ENCODE measurements around the gene AFP. TPM values are rescaled to one million over a fixed set of nuclear protein-coding genes. Genes with fewer than 3 reads are reported as not detected.

The AFP gene
- total and polyA plus RNA-seq, 2 of the 13 experiments (the other 11 are each of a cell fraction or from before 2014, with no cell fraction given) = 9,434 to 13,105 TPM

GRCh38 chr4:73451981-73452747 is 16.1 kb downstream of the AFP start (continued):
- TF ChIP-seq CSRNP2 (CRISPR knock-in tag; conservative IDR thresholded peaks at IDR 0.05; ENCODE audit: low read depth) = no peak
- no peak; the same call in 1 of the 2 replicates for TF ChIP-seq REPIN1 (CRISPR knock-in tag; IDR thresholded peaks at IDR 0.05; ENCODE audit: borderline replicate concordance, low read depth)
- TF ChIP-seq MEF2D (CRISPR knock-in tag; IDR thresholded peaks at IDR 0.05) = no peak
- TF ChIP-seq TARDBP (CRISPR knock-in tag; IDR thresholded peaks at IDR 0.05) = no peak
- no peak for TF ChIP-seq SMAD3 (CRISPR knock-in tag; IDR thresholded peaks at IDR 0.05)
- peak; percentile 54; the same call in 1 of the 2 replicates for TF ChIP-seq BORCS8-MEF2B (CRISPR knock-in tag; IDR thresholded peaks at IDR 0.05)
- no peak for TF ChIP-seq KLF13 (CRISPR knock-in tag; IDR thresholded peaks at IDR 0.05)
- TF ChIP-seq ESRRA (CRISPR knock-in tag; IDR thresholded peaks at IDR 0.05; ENCODE audit: low read depth) = no peak
- TF ChIP-seq ZNF431 (CRISPR knock-in tag; IDR thresholded peaks at IDR 0.05; ENCODE audit: borderline replicate concordance, low read depth) = no peak
- TF ChIP-seq ZNF609 (CRISPR knock-in tag; IDR thresholded peaks at IDR 0.05; ENCODE audit: borderline replicate concordance) = no peak
- TF ChIP-seq ZBTB25 (CRISPR knock-in tag; IDR thresholded peaks at IDR 0.05) = no peak
- no peak for TF ChIP-seq MTF2 (CRISPR knock-in tag; IDR thresholded peaks at IDR 0.05; ENCODE audit: borderline replicate concordance)
- no peak for TF ChIP-seq TOE1 (CRISPR knock-in tag; IDR thresholded peaks at IDR 0.05)
- TF ChIP-seq KAT7 (CRISPR knock-in tag; IDR thresholded peaks at IDR 0.05; ENCODE audit: borderline replicate concordance) = no peak
- no peak for TF ChIP-seq NAIF1 (CRISPR knock-in tag; IDR thresholded peaks at IDR 0.05; ENCODE audit: borderline replicate concordance)
- 0 out of 2 replicates have a peak, but pooled peaks have one; percentile 27 for TF ChIP-seq CSRNP1 (CRISPR knock-in tag; IDR thresholded peaks at IDR 0.05)
- TF ChIP-seq ZNF564 (CRISPR knock-in tag; IDR thresholded peaks at IDR 0.05) = no peak
- TF ChIP-seq, protein P1, sequence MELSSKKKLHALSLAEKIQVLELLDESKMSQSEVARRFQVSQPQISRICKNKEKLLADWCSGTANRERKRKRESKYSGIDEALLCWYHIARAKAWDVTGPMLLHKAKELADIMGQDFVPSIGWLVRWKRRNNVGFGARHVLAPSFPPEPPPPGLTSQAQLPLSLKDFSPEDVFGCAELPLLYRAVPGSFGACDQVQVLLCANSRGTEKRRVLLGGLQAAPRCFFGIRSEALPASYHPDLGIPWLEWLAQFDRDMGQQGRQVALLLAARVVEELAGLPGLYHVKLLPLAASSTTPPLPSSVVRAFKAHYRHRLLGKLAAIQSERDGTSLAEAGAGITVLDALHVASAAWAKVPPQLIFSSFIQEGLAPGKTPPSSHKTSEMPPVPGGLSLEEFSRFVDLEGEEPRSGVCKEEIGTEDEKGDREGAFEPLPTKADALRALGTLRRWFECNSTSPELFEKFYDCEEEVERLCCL (CRISPR knock-in tag; IDR thresholded peaks at IDR 0.05; ENCODE audit: borderline replicate concordance) = no peak
- TF ChIP-seq ADNP (CRISPR knock-in tag; IDR thresholded peaks at IDR 0.05) = no peak
